RWPE2 (cell line): ENCODE measurements around the gene KRT222.

Source experiments
- ATAC-seq: fragments of 200-7000 bp; cut with Tn5 transposase; 3 replicates; pipeline ENCODE4 v1.9.1; 2021; ENCODE audit warnings: low read depth
- DNase-seq: peaks from one replicate; pipeline ENCODE4 v3.0.0-alpha.2; 2020; ENCODE audit warnings: low spot score
- H3K27ac ChIP-seq: fragments of 450-650 bp; 2 replicates; pipeline ENCODE4 v1.5.1; 2017; ENCODE audit warnings: mild to moderate bottlenecking; ENCODE audit not compliant: poor library complexity, severe bottlenecking
- H3K27me3 ChIP-seq: fragments of 250-450 bp; sonication (Bioruptor Pico); 2 replicates; pipeline ENCODE4 v1.5.1; 2021; ENCODE audit warnings: mild to moderate bottlenecking, moderate library complexity; ENCODE audit not compliant: insufficient read depth, poor library complexity, severe bottlenecking
- H3K36me3 ChIP-seq: fragments of 250-450 bp; sonication (Bioruptor Pico); 2 replicates; pipeline ENCODE4 v1.5.1; 2020; ENCODE audit warnings: low read depth, mild to moderate bottlenecking, moderate library complexity
- H3K4me1 ChIP-seq: fragments of 250-450 bp; sonication (Bioruptor Pico); 2 replicates; pipeline ENCODE4 v1.5.1; 2021; ENCODE audit warnings: mild to moderate bottlenecking, moderate library complexity; ENCODE audit not compliant: insufficient read depth, poor library complexity, severe bottlenecking
- H3K4me3 ChIP-seq: fragments of 250-450 bp; sonication (Bioruptor Pico); 2 replicates; pipeline ENCODE4 v1.5.1; 2021; ENCODE audit warnings: mild to moderate bottlenecking, moderate library complexity; ENCODE audit not compliant: severe bottlenecking
- H3K9me3 ChIP-seq: fragments of 250-450 bp; sonication (Bioruptor Pico); 2 replicates; pipeline ENCODE4 v1.5.1; 2021; ENCODE audit warnings: mild to moderate bottlenecking, moderate library complexity; ENCODE audit not compliant: severe bottlenecking
- CTCF ChIP-seq: fragments of 450-650 bp; IDR thresholded peaks from one replicate; pipeline ENCODE4 v1.5.1; 2017; ENCODE audit warnings: mild to moderate bottlenecking, moderate library complexity; ENCODE audit not compliant: poor library complexity, severe bottlenecking

The KRT222 gene

GRCh38 chr17:40666331-40666730, 1.4 kb upstream of the KRT222 start:
- H3K27me3 ChIP-seq = no peaks in the 10 kb centered on the region
- H3K9me3 ChIP-seq = no peaks in the 10 kb centered on the region
- TF ChIP-seq CTCF = no peak

GRCh38 chr17:40663252-40663651, 1.7 kb downstream of the KRT222 start:
- DNase-seq (no peak), ATAC-seq (no peak)
- no peaks in the 10 kb centered on the region for H3K4me1 ChIP-seq
- H3K9me3 ChIP-seq = no peaks in the 10 kb centered on the region
- H3K36me3 ChIP-seq = no peaks in the 10 kb centered on the region
- H3K4me3 ChIP-seq = no peak overlapping the region
- H3K27ac ChIP-seq = no peak overlapping the region
- TF ChIP-seq CTCF = no peak
- H3K27me3 ChIP-seq = no peaks in the 10 kb centered on the region

More at GRCh38 chr17:40666331-40666730, 1.4 kb upstream of the KRT222 start:
- ATAC-seq (no peak), DNase-seq (no peak)
- no peaks in the 10 kb centered on the region for H3K36me3 ChIP-seq
- H3K4me1 ChIP-seq = no peaks in the 10 kb centered on the region
- H3K4me3 ChIP-seq = no peak overlapping the region
- H3K27ac ChIP-seq = no peak overlapping the region

GRCh38 chr17:40659911-40660310, 5.1 kb downstream of the KRT222 start:
- H3K4me1 ChIP-seq = no peaks in the 10 kb centered on the region
- H3K36me3 ChIP-seq = no peaks in the 10 kb centered on the region
- no peak for TF ChIP-seq CTCF
- no peaks in the 10 kb centered on the region for H3K9me3 ChIP-seq
- no peak overlapping the region for H3K4me3 ChIP-seq
- H3K27me3 ChIP-seq = no peaks in the 10 kb centered on the region
- DNase-seq = no peak
- H3K27ac ChIP-seq = no peak overlapping the region
- ATAC-seq = no peak

- Histone ChIP-seq H3K36me3 (no peaks in the 10 kb centered on the region), H3K4me1 (no peaks in the 10 kb centered on the region), H3K4me3 (no peak overlapping the region), H3K9me3 (no peaks in the 10 kb centered on the region), H3K27me3 (peaks cover 3% of the 10 kb centered on the region), H3K27ac (no peak overlapping the region)
- ATAC-seq = no peak
- DNase-seq = no peak
- no peak for TF ChIP-seq CTCF
These were observed 6.6 kb downstream of the KRT222 start for GRCh38 chr17:40658396-40658795.

GRCh38 chr17:40651939-40652338, 13.0 kb downstream of the KRT222 start:
- Histone ChIP-seq H3K27me3 (peaks cover 3% of the 10 kb centered on the region), H3K4me1 (peaks cover 4% of the 10 kb centered on the region), H3K27ac (no peak overlapping the region), H3K4me3 (no peak overlapping the region), H3K36me3 (peaks cover under 1% of the 10 kb centered on the region; the same call in 1 of the 2 replicates), H3K9me3 (no peaks in the 10 kb centered on the region)
- TF ChIP-seq CTCF = no peak
- ATAC-seq (no peak), DNase-seq (no peak)
